ENCODE results near the gene TPSG1. TPM values are rescaled to one million over a fixed set of nuclear protein-coding genes. Genes with fewer than 3 reads are reported as not detected.
"Not testable (repeated sequence)": the region's sequence is repeated elsewhere in the genome, so short reads cannot be mapped to it uniquely, and the experiment has no call there.

TPSG1 gene
- total RNA-seq, 2 donors from 2014 or later: 32.6 to 34.3 TPM

- Histone ChIP-seq H3K36me3 (no peaks in the 10 kb centered on the region), H3K9ac (ENCODE audit: low read depth in 2 of 2, low read length in 2 of 2) (no peak overlapping the region), H3K27me3 (peaks cover 36% of the 10 kb centered on the region), H3K4me1 (no peaks in the 10 kb centered on the region), H3K27ac (no peak overlapping the region), H3K4me3 (no peak overlapping the region), H3K9me3 (no peaks in the 10 kb centered on the region)
- no peak for TF ChIP-seq CTCF (IDR thresholded peaks at IDR 0.05)
- intact Hi-C loops (cut with DNase I): no loop called here
- no peak for DNase-seq
Observed at GRCh38 chr16:1258225-1258600, 33.1 kb upstream of the TPSG1 start.

GRCh38 chr16:1257561-1258224, 32.6 kb upstream of the TPSG1 start:
- no peak for TF ChIP-seq CTCF (IDR thresholded peaks at IDR 0.05)
- H3K9me3 ChIP-seq: no peaks in the 10 kb centered on the region

GRCh38 chr16:1256874-1257322, 31.8 kb upstream of the TPSG1 start:
- no peaks in the 10 kb centered on the region for H3K4me1 ChIP-seq
- H3K9ac ChIP-seq (ENCODE audit: low read depth in 2 of 2, low read length in 2 of 2): no peak overlapping the region
- H3K27me3 ChIP-seq: peaks cover 27% of the 10 kb centered on the region
- no peak overlapping the region for H3K4me3 ChIP-seq
- H3K36me3 ChIP-seq: no peaks in the 10 kb centered on the region
- intact Hi-C loops (cut with DNase I): no loop called here
- DNase-seq: no peak
- H3K27ac ChIP-seq: no peak overlapping the region
- H3K9me3 ChIP-seq: no peaks in the 10 kb centered on the region
- TF ChIP-seq CTCF (IDR thresholded peaks at IDR 0.05): no peak

More at GRCh38 chr16:1257561-1258224, 32.6 kb upstream of the TPSG1 start:
- Histone ChIP-seq H3K27ac (no peak overlapping the region), H3K27me3 (peaks cover 31% of the 10 kb centered on the region), H3K4me3 (no peak overlapping the region), H3K36me3 (no peaks in the 10 kb centered on the region), H3K9ac (ENCODE audit: low read depth in 2 of 2, low read length in 2 of 2) (no peak overlapping the region), H3K4me1 (no peaks in the 10 kb centered on the region)
- intact Hi-C loops (cut with DNase I): no loop called here
- no peak for DNase-seq

- intact Hi-C loops (cut with DNase I); H3K9me3 ChIP-seq; H3K9ac ChIP-seq (ENCODE audit: low read depth in 2 of 2, low read length in 2 of 2); DNase-seq; H3K4me3 ChIP-seq; H3K27ac ChIP-seq; H3K4me1 ChIP-seq; H3K36me3 ChIP-seq: not testable (repeated sequence)
- H3K27me3 ChIP-seq: peaks cover 22% of the 10 kb centered on the region
Observed at GRCh38 chr16:1256296-1256873, 31.3 kb upstream of the TPSG1 start.

GRCh38 chr16:1255276-1256122, 30.4 kb upstream of the TPSG1 start, which contains the start of gene TPSD1:
TSS of gene TPSD1 (plus strand) at chr16:1256069. CDS start at chr16:1256281, 212 bp downstream.
- H3K36me3 ChIP-seq; intact Hi-C loops (cut with DNase I); H3K9me3 ChIP-seq; H3K27ac ChIP-seq; H3K4me3 ChIP-seq; H3K9ac ChIP-seq (ENCODE audit: low read depth in 2 of 2, low read length in 2 of 2); H3K4me1 ChIP-seq; DNase-seq: not testable (repeated sequence)
- peaks cover 16% of the 10 kb centered on the region for H3K27me3 ChIP-seq

GRCh38 chr16:1254821-1255220, 29.8 kb upstream of the TPSG1 start:
- H3K9ac ChIP-seq (ENCODE audit: low read depth in 2 of 2, low read length in 2 of 2); H3K9me3 ChIP-seq; H3K36me3 ChIP-seq; DNase-seq; H3K27ac ChIP-seq; H3K4me3 ChIP-seq; H3K4me1 ChIP-seq; H3K27me3 ChIP-seq; intact Hi-C loops (cut with DNase I): not testable (repeated sequence)

GRCh38 chr16:1253701-1254364, 28.8 kb upstream of the TPSG1 start:
- H3K36me3 ChIP-seq; intact Hi-C loops (cut with DNase I); H3K27ac ChIP-seq; H3K4me1 ChIP-seq; H3K4me3 ChIP-seq; H3K9ac ChIP-seq (ENCODE audit: low read depth in 2 of 2, low read length in 2 of 2); H3K27me3 ChIP-seq; H3K9me3 ChIP-seq; DNase-seq: not testable (repeated sequence)

- H3K36me3 ChIP-seq; H3K4me1 ChIP-seq; H3K9ac ChIP-seq (ENCODE audit: low read depth in 2 of 2, low read length in 2 of 2); H3K4me3 ChIP-seq; intact Hi-C loops (cut with DNase I); H3K27ac ChIP-seq; H3K9me3 ChIP-seq; DNase-seq; H3K27me3 ChIP-seq: not testable (repeated sequence)
Observed at GRCh38 chr16:1249031-1249755, 24.1 kb upstream of the TPSG1 start.

GRCh38 chr16:1247903-1248537, 23.0 kb upstream of the TPSG1 start:
- H3K4me3 ChIP-seq; H3K36me3 ChIP-seq; H3K27ac ChIP-seq; H3K4me1 ChIP-seq; intact Hi-C loops (cut with DNase I); H3K27me3 ChIP-seq; H3K9ac ChIP-seq (ENCODE audit: low read depth in 2 of 2, low read length in 2 of 2); DNase-seq; H3K9me3 ChIP-seq: not testable (repeated sequence)

All from colonic mucosa (tissue), 4 donors.